Right cardiac atrium (tissue), 5 donors: ENCODE data around the gene TCP1. TPM values are rescaled to one million over a fixed set of nuclear protein-coding genes. Genes with fewer than 3 reads are reported as not detected.
"Not testable (repeated sequence)": the region's sequence is repeated elsewhere in the genome, so short reads cannot be mapped to it uniquely, and the experiment has no call there.

Experiments
- ATAC-seq, 2 donors: fragments of 200-7000 bp; cut with Tn5 transposase; one replicate each; pipeline versions ENCODE4 v1.8.0 to v1.9.1; 2020; ENCODE audit warnings: moderate library complexity in 2 of 2, mild to moderate bottlenecking in 1 of 2
- DNase-seq, 3 donors: peaks; one replicate each; pipeline ENCODE4 v3.0.0-alpha.2; 2020
- H3K27ac ChIP-seq: one replicate; pipeline ENCODE4 v1.5.1; 2013; ENCODE audit warnings: mild to moderate bottlenecking, low read length, control low read depth, moderate library complexity
- H3K27me3 ChIP-seq: one replicate; pipeline ENCODE4 v1.6.1; 2013; ENCODE audit not compliant: control insufficient read depth, insufficient read depth
- H3K4me1 ChIP-seq: one replicate; pipeline ENCODE4 v1.6.1; 2013; ENCODE audit warnings: low read length; ENCODE audit not compliant: control insufficient read depth, insufficient read depth
- H3K4me3 ChIP-seq: one replicate; pipeline ENCODE4 v1.5.1; 2013; ENCODE audit warnings: low read length, control low read depth
- H3K9me3 ChIP-seq: one replicate; pipeline ENCODE4 v1.6.1; 2013; ENCODE audit warnings: low read length; ENCODE audit not compliant: control insufficient read depth
- WGBS: extraction: QIAGEN DNeasy Blood & Tissue Kit; methylation state at CpG from one replicate; pipeline ENCODE4 v1.1.7; 2013; 5-methylcytosine and 5-hydroxymethylcytosine counted together
- intact Hi-C, 4 donors: fragments of 100-400 bp; cut with DNase I; formaldehyde crosslinking; loops; one replicate each; pipeline versions ENCODE4 v1.11.0 to v1.14.0; 2022 to 2023
- polyA plus RNA-seq: library from polyadenylated mRNA; stranded (reverse); fragments of 200-250 nt; gene quantifications from one replicate; pipeline ENCODE4 v1.2.3, GENCODE V29; 2013
- total RNA-seq, 4 donors: library from RNA; stranded (reverse); fragmentation: NEBNext Ultra II Directional; extraction: Animal tissue kit (Norgen Biotek cat#: 25700); gene quantifications; one replicate each; pipeline ENCODE4 v1.2.1, GENCODE V29; 2021
- donor health status: healthy with polysubstance abuse.
- donor health status: DM: no; HTN: yes; CAD: no.
- donor health status: DM: no; HTN: no; CAD: no.
- donor health status: DM: no; HTN: yes; CAD: no; lungs with severe emphysema.
- donor health status: DM: yes; HTN: yes; CAD: no.

Gene TCP1
- total and polyA plus RNA-seq, 5 donors, result 123 to 161 (median 136) TPM

- DNase-seq, H3K4me3 ChIP-seq, H3K9me3 ChIP-seq, H3K4me1 ChIP-seq, H3K27ac ChIP-seq, ATAC-seq, H3K27me3 ChIP-seq, intact Hi-C loops: not testable (repeated sequence)
- WGBS, result 71% methylated on average over 3 of the region's 3 CpGs
These were observed 27.4 kb upstream of the TCP1 start for GRCh38 chr6:159816775-159817174.

GRCh38 chr6:159815410-159815809 is 26.0 kb upstream of the TCP1 start:
- whole genome bisulfite sequencing, result 72% methylated on average over 6 of the region's 6 CpGs
- H3K4me3 ChIP-seq, result no peak overlapping the region
- ATAC-seq, result no peak

GRCh38 chr6:159813781-159814180 is 24.4 kb upstream of the TCP1 start:
- intact Hi-C loops, result no loop called here
- ATAC-seq, result no peak
- Histone ChIP-seq H3K27me3 (no peaks in the 10 kb centered on the region), H3K27ac (no peak overlapping the region), H3K9me3 (no peaks in the 10 kb centered on the region), H3K4me3 (no peak overlapping the region), H3K4me1 (no peaks in the 10 kb centered on the region)
- DNase-seq, result no peak
- WGBS, result 78% methylated on average over 9 of the region's 9 CpGs

More at GRCh38 chr6:159815410-159815809, 26.0 kb upstream of the TCP1 start:
- no peaks in the 10 kb centered on the region for H3K27me3 ChIP-seq
- intact Hi-C loops, result no loop called here
- no peak overlapping the region for H3K27ac ChIP-seq
- DNase-seq, result no peak
- H3K4me1 ChIP-seq, result no peaks in the 10 kb centered on the region
- no peaks in the 10 kb centered on the region for H3K9me3 ChIP-seq

- 92% methylated on average over 4 of the region's 4 CpGs for WGBS
- no peak for DNase-seq
These were observed 19.7 kb upstream of the TCP1 start for GRCh38 chr6:159809149-159809548.

GRCh38 chr6:159808647-159809046 is 19.2 kb upstream of the TCP1 start:
- WGBS, result 79% methylated on average over 6 of the region's 6 CpGs
- H3K27ac ChIP-seq, result no peak overlapping the region
- intact Hi-C loops, result no loop called here
- H3K9me3 ChIP-seq, result no peaks in the 10 kb centered on the region
- no peak overlapping the region for H3K4me3 ChIP-seq
- H3K27me3 ChIP-seq, result no peaks in the 10 kb centered on the region
- H3K4me1 ChIP-seq, result no peaks in the 10 kb centered on the region
- ATAC-seq (no peak), DNase-seq (no peak)

More at GRCh38 chr6:159809149-159809548, 19.7 kb upstream of the TCP1 start:
- no peak overlapping the region for H3K27ac ChIP-seq
- H3K4me1 ChIP-seq, result no peaks in the 10 kb centered on the region
- no peaks in the 10 kb centered on the region for H3K9me3 ChIP-seq
- intact Hi-C loops, result no loop called here
- H3K27me3 ChIP-seq, result no peaks in the 10 kb centered on the region
- no peak overlapping the region for H3K4me3 ChIP-seq
- ATAC-seq, result no peak

GRCh38 chr6:159807150-159807858 is 17.9 kb upstream of the TCP1 start:
- WGBS, result 84% methylated on average over 5 of the region's 5 CpGs
- intact Hi-C loops, result no loop called here
- H3K27me3 ChIP-seq, result no peaks in the 10 kb centered on the region
- H3K27ac ChIP-seq, result no peak overlapping the region
- no peak overlapping the region for H3K4me3 ChIP-seq
- H3K4me1 ChIP-seq, result no peaks in the 10 kb centered on the region
- no peak for ATAC-seq
- H3K9me3 ChIP-seq, result no peaks in the 10 kb centered on the region
- no peak for DNase-seq

- intact Hi-C loops, result no loop called here
These were observed 16.6 kb upstream of the TCP1 start for GRCh38 chr6:159806021-159806458.

GRCh38 chr6:159805440-159806020 is 16.1 kb upstream of the TCP1 start:
- no peak for ATAC-seq
- no peaks in the 10 kb centered on the region for H3K4me1 ChIP-seq
- no peak for DNase-seq

More at GRCh38 chr6:159806021-159806458, 16.6 kb upstream of the TCP1 start:
- DNase-seq, result no peak
- no peak overlapping the region for H3K4me3 ChIP-seq
- no peaks in the 10 kb centered on the region for H3K4me1 ChIP-seq
- 89% methylated on average over 9 of the region's 9 CpGs for WGBS
- no peaks in the 10 kb centered on the region for H3K9me3 ChIP-seq
- ATAC-seq, result no peak
- H3K27me3 ChIP-seq, result no peaks in the 10 kb centered on the region
- no peak overlapping the region for H3K27ac ChIP-seq

GRCh38 chr6:159804504-159804903 is 15.1 kb upstream of the TCP1 start:
- ATAC-seq, result no peak
- no peaks in the 10 kb centered on the region for H3K9me3 ChIP-seq
- no peaks in the 10 kb centered on the region for H3K27me3 ChIP-seq
- intact Hi-C loops, result no loop called here
- no peaks in the 10 kb centered on the region for H3K4me1 ChIP-seq
- no peak overlapping the region for H3K27ac ChIP-seq
- no peak overlapping the region for H3K4me3 ChIP-seq
- DNase-seq, result no peak
- WGBS, result 92% methylated on average over 10 of the region's 10 CpGs

More at GRCh38 chr6:159805440-159806020, 16.1 kb upstream of the TCP1 start:
- 84% methylated on average over 6 of the region's 6 CpGs for WGBS
- Histone ChIP-seq H3K27me3 (no peaks in the 10 kb centered on the region), H3K4me3 (no peak overlapping the region), H3K27ac (no peak overlapping the region), H3K9me3 (no peaks in the 10 kb centered on the region)
- intact Hi-C loops, result no loop called here

GRCh38 chr6:159801935-159802334 is 12.5 kb upstream of the TCP1 start:
- WGBS, result 90% methylated on average over 8 of the region's 8 CpGs
- Histone ChIP-seq H3K9me3 (no peaks in the 10 kb centered on the region), H3K27ac (no peak overlapping the region), H3K27me3 (no peaks in the 10 kb centered on the region), H3K4me3 (no peak overlapping the region), H3K4me1 (no peaks in the 10 kb centered on the region)
- no peak for ATAC-seq
- intact Hi-C loops, result no loop called here
- DNase-seq, result no peak

GRCh38 chr6:159800141-159800865 is 10.9 kb upstream of the TCP1 start, which contains the start of gene PNLDC1:
Gene PNLDC1 (plus strand): TSS chr6:159800276. CDS start chr6:159800308, 32 bp downstream.
- Histone ChIP-seq H3K4me3 (no peak within 1 kb of the TSS), H3K4me1 (no peaks in the 10 kb centered on the region), H3K27me3 (no peaks in the 10 kb centered on the region), H3K27ac (no peak within 1 kb of the TSS), H3K9me3 (no peaks in the 10 kb centered on the region)
- intact Hi-C loops, result no loop called here
- no peak for DNase-seq
- WGBS, result 85% methylated on average over 50 of the region's 50 CpGs
- ATAC-seq, result peak in 1 of 2 donors; percentile 19
